Brain microvascular endothelial cell (primary cell): ENCODE results near the gene BTBD2.
A peak's percentile ranks its signal among the peaks of the same experiment; 100 is the strongest.

ENCODE experiments used
- DNase-seq: peaks from one replicate; pipeline ENCODE4 v3.0.0-alpha.2; 2020
- H3K27ac ChIP-seq: fragments of 250-450 bp; sonication (Bioruptor Pico); 2 replicates; pipeline ENCODE4 v1.5.1; 2020; ENCODE audit warnings: mild to moderate bottlenecking, moderate library complexity
- H3K27me3 ChIP-seq: fragments of 250-450 bp; sonication (Bioruptor Pico); replicated peaks from 2 replicates; pipeline ENCODE4 v1.5.1; 2020; ENCODE audit warnings: mild to moderate bottlenecking
- H3K36me3 ChIP-seq: fragments of 250-450 bp; sonication (Bioruptor Pico); replicated peaks from 2 replicates; pipeline ENCODE4 v1.5.1; 2020; ENCODE audit warnings: mild to moderate bottlenecking
- H3K4me3 ChIP-seq: 2 replicates; pipeline ENCODE4 v1.5.1; 2011; ENCODE audit warnings: low read depth, mild to moderate bottlenecking, control low read depth, low read length, moderate library complexity
- CTCF ChIP-seq: IDR thresholded peaks from 2 replicates; pipeline ENCODE4 v1.5.1; 2011; ENCODE audit warnings: low read depth, mild to moderate bottlenecking, moderate library complexity, low read length, control low read depth, inconsistent platforms; ENCODE audit errors: missing control alignments
- in situ Hi-C: cut with HindIII; loops from 2 replicates; pipeline ENCODE4 v1.10.0; 2017; ENCODE audit warnings: low sequenced_read_pairs, low pct_ligation_motif_present

Gene BTBD2

GRCh38 chr19:2018752-2019151 lies 3.2 kb upstream of the BTBD2 start:
- no peak for DNase-seq
- Histone ChIP-seq H3K4me3 (no peak overlapping the region), H3K27me3 (no peaks in the 10 kb centered on the region), H3K27ac (no peak overlapping the region), H3K36me3 (no peaks in the 10 kb centered on the region)
- in situ Hi-C loops: no loop called here
- TF ChIP-seq CTCF: no peak

GRCh38 chr19:2016041-2016807 lies 710 bp upstream of the BTBD2 start:
- in situ Hi-C loops: no loop called here
- peak overlapping the region; percentile 12 for H3K4me3 ChIP-seq
- H3K27me3 ChIP-seq: no peaks in the 10 kb centered on the region
- DNase-seq: peak; percentile 40
- no peak overlapping the region for H3K27ac ChIP-seq
- TF ChIP-seq CTCF: no peak
- H3K36me3 ChIP-seq: no peaks in the 10 kb centered on the region

- in situ Hi-C loops: no loop called here
- Histone ChIP-seq H3K36me3 (no peaks in the 10 kb centered on the region), H3K27ac (no peak overlapping the region), H3K4me3 (peak overlapping the region; percentile 65), H3K27me3 (no peaks in the 10 kb centered on the region)
- TF ChIP-seq CTCF: no peak
- no peak for DNase-seq
Measured at GRCh38 chr19:2014731-2015607, 545 bp downstream of the BTBD2 start.

GRCh38 chr19:2014131-2014571 lies 1.4 kb downstream of the BTBD2 start:
- no peak overlapping the region for H3K27ac ChIP-seq
- in situ Hi-C loops: no loop called here
- DNase-seq: no peak
- no peaks in the 10 kb centered on the region for H3K36me3 ChIP-seq
- no peak for TF ChIP-seq CTCF
- peak overlapping the region; percentile 65 for H3K4me3 ChIP-seq
- H3K27me3 ChIP-seq: no peaks in the 10 kb centered on the region

- no peaks in the 10 kb centered on the region for H3K27me3 ChIP-seq
- TF ChIP-seq CTCF: no peak
- no peak overlapping the region for H3K27ac ChIP-seq
- no peak overlapping the region for H3K4me3 ChIP-seq
- no peaks in the 10 kb centered on the region for H3K36me3 ChIP-seq
- in situ Hi-C loops: no loop called here
- DNase-seq: no peak
Measured at GRCh38 chr19:2013683-2013961, 1.9 kb downstream of the BTBD2 start.
